Measurements from ENCODE around the gene TEKT3. TPM values are rescaled to one million over a fixed set of nuclear protein-coding genes. Genes with fewer than 3 reads are reported as not detected.

Gene TEKT3
- polyA plus RNA-seq, 1 of the 3 experiments (the other 2 are of a cell fraction), result 0.62 TPM

DNA sequence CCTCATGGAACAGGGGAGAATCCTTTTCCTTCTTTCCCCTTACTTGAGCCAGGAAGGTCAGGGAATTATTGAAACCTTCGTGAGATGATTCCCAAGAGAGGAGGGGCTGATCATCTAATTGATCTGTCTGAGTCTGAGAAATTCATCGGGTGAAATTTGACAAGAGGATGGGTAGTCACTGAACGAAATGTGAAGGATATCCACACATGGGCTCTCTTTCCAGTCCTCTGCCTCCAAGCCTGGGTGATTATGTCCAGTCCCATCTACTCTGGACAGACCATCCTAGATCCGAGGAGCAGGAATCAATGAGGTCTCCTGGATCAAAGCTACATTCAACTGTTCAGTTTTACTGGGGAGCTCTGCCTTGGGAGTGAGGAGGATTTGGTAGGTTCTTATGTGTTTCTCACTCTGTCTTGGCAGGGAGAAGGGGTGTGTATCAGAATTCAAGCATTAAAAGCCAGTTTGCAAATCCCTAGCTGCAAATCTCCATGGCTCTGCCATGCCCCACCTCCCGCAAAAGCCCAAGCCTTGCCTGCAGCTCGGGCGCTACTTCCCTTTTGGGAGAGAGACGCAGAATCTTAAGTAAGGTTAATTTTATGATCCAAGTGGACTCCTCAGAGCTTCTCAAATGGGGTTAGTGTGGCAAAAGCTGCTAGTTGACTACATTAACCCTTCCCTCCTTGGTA is 47.1 kb upstream of the TEKT3 start:
- POLR2A ChIA-PET, result interaction anchor here (1.8 kb wide), 1 partner anchor 10 kb away, joined by 4 read pairs; no protein-coding TSS in a partner anchor
- Histone ChIP-seq H3K4me1 (ENCODE audit: control insufficient read depth in 1 of 2, insufficient read depth in 2 of 2, low read depth in 1 of 2, low read length in 1 of 2) (peaks cover 0 to 10% of the 10 kb centered on the region in 2 experiments; a peak in 2 of 4 replicates), H3K9me3 (no peaks in the 10 kb centered on the region), H3K36me3 (replicated peaks in 1 of 2; ENCODE audit: control insufficient read depth in 1 of 2, insufficient read depth in 2 of 2, low read length in 1 of 2) (no peaks in the 10 kb centered on the region), H3K9ac (no peak overlapping the region), H3K27me3 (ENCODE audit: insufficient read depth) (no peaks in the 10 kb centered on the region), H3K9me2 (no peaks in the 10 kb centered on the region), H3K4me3 (ENCODE audit: low read depth in 2 of 2, low read length in 1 of 2) (no peak overlapping the region), H3K27ac (ENCODE audit: low read depth in 2 of 2, low read length in 1 of 2) (no peak overlapping the region), H4K20me1 (ENCODE audit: insufficient read depth) (no peaks in the 10 kb centered on the region), H2AFZ (ENCODE audit: low read depth) (no peak overlapping the region), H3F3A (replicated peaks; ENCODE audit: insufficient read depth) (peaks cover 6% of the 10 kb centered on the region), H3K79me2 (ENCODE audit: insufficient read depth) (no peaks in the 10 kb centered on the region), H3K4me2 (no peak overlapping the region)
- 68% methylated on average over 8 of the region's 8 CpGs for WGBS (ENCODE audit: low lambda C conversion rate)
- no peak for DNase-seq
- TF ChIP-seq YY1 (IDR thresholded peaks at IDR 0.05; ENCODE audit: low read depth) (no peak), FOXJ3 (CRISPR knock-in tag; IDR thresholded peaks at IDR 0.05) (no peak), SMC3 (IDR thresholded peaks at IDR 0.05; ENCODE audit: low read depth, low read length) (no peak), POLR2AphosphoS5 (IDR thresholded peaks at IDR 0.05; ENCODE audit: low read depth, low read length) (no peak), JUND (IDR thresholded peaks at IDR 0.05) (no peak), EP300 (IDR thresholded peaks at IDR 0.05; ENCODE audit: borderline replicate concordance in 1 of 2, low read depth in 1 of 2, low read length in 1 of 2) (no peak), NRF1 (IDR thresholded peaks at IDR 0.05; ENCODE audit: low read depth, low read length) (no peak), MEF2A (IDR thresholded peaks at IDR 0.05; ENCODE audit: borderline replicate concordance, low read depth) (no peak), CHD2 (IDR thresholded peaks at IDR 0.05; ENCODE audit: low read length, partially characterized antibody) (no peak), TEAD4 (IDR thresholded peaks at IDR 0.05; ENCODE audit: borderline replicate concordance, insufficient read depth) (no peak), ELF1 (IDR thresholded peaks at IDR 0.05) (no peak), GABPA (IDR thresholded peaks at IDR 0.05; ENCODE audit: low read depth) (no peak), RAD21 (IDR thresholded peaks at IDR 0.05; ENCODE audit: low read length) (no peak)
- TF ChIP-seq, protein P1, sequence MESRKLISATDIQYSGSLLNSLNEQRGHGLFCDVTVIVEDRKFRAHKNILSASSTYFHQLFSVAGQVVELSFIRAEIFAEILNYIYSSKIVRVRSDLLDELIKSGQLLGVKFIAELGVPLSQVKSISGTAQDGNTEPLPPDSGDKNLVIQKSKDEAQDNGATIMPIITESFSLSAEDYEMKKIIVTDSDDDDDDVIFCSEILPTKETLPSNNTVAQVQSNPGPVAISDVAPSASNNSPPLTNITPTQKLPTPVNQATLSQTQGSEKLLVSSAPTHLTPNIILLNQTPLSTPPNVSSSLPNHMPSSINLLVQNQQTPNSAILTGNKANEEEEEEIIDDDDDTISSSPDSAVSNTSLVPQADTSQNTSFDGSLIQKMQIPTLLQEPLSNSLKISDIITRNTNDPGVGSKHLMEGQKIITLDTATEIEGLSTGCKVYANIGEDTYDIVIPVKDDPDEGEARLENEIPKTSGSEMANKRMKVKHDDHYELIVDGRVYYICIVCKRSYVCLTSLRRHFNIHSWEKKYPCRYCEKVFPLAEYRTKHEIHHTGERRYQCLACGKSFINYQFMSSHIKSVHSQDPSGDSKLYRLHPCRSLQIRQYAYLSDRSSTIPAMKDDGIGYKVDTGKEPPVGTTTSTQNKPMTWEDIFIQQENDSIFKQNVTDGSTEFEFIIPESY (IDR thresholded peaks at IDR 0.05; ENCODE audit: borderline replicate concordance, low read depth), result no peak
- TF ChIP-seq, protein P2, sequence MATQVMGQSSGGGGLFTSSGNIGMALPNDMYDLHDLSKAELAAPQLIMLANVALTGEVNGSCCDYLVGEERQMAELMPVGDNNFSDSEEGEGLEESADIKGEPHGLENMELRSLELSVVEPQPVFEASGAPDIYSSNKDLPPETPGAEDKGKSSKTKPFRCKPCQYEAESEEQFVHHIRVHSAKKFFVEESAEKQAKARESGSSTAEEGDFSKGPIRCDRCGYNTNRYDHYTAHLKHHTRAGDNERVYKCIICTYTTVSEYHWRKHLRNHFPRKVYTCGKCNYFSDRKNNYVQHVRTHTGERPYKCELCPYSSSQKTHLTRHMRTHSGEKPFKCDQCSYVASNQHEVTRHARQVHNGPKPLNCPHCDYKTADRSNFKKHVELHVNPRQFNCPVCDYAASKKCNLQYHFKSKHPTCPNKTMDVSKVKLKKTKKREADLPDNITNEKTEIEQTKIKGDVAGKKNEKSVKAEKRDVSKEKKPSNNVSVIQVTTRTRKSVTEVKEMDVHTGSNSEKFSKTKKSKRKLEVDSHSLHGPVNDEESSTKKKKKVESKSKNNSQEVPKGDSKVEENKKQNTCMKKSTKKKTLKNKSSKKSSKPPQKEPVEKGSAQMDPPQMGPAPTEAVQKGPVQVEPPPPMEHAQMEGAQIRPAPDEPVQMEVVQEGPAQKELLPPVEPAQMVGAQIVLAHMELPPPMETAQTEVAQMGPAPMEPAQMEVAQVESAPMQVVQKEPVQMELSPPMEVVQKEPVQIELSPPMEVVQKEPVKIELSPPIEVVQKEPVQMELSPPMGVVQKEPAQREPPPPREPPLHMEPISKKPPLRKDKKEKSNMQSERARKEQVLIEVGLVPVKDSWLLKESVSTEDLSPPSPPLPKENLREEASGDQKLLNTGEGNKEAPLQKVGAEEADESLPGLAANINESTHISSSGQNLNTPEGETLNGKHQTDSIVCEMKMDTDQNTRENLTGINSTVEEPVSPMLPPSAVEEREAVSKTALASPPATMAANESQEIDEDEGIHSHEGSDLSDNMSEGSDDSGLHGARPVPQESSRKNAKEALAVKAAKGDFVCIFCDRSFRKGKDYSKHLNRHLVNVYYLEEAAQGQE (IDR thresholded peaks at IDR 0.05; ENCODE audit: low read depth, low read length), result no peak
- TF ChIP-seq, protein P3, sequence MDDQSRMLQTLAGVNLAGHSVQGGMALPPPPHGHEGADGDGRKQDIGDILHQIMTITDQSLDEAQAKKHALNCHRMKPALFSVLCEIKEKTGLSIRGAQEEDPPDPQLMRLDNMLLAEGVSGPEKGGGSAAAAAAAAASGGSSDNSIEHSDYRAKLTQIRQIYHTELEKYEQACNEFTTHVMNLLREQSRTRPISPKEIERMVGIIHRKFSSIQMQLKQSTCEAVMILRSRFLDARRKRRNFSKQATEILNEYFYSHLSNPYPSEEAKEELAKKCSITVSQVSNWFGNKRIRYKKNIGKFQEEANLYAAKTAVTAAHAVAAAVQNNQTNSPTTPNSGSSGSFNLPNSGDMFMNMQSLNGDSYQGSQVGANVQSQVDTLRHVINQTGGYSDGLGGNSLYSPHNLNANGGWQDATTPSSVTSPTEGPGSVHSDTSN (IDR thresholded peaks at IDR 0.05), result no peak
- CTCF ChIA-PET, result interaction anchor here (0.9 to 2.1 kb wide), 3 partner anchors 10 to 127 kb away, joined by 3 to 4 read pairs (median 3); no protein-coding TSS in a partner anchor

Measured in SK-N-SH (cell line).